NCI-H146 treated with DMSO at 0.1 percent for 48 hours (cell line): Measurements from ENCODE around the gene TXNDC16.
"Not testable (repeated sequence)": the region's sequence is repeated elsewhere in the genome, so short reads cannot be mapped to it uniquely, and the experiment has no call there.

Experiments
- DNase-seq: peaks from one replicate; lab custom pipeline; 2025; ENCODE audit not compliant: unreplicated experiment; lab: John Stamatoyannopoulos, UW

The TXNDC16 gene

GRCh38 chr14:52545584-52546317 lies 6.6 kb downstream of the TXNDC16 start:
- no peak for DNase-seq

- DNase-seq, result no peak
Observed at GRCh38 chr14:52538623-52539022, 13.7 kb downstream of the TXNDC16 start.

GRCh38 chr14:52536269-52536668 lies 16.0 kb downstream of the TXNDC16 start:
- DNase-seq, result no peak

- no peak for DNase-seq
Observed at GRCh38 chr14:52531481-52531880, 20.8 kb downstream of the TXNDC16 start.

GRCh38 chr14:52527052-52527451 lies 25.3 kb downstream of the TXNDC16 start:
- no peak for DNase-seq

- DNase-seq, result no peak
Observed at GRCh38 chr14:52522581-52523345, 29.5 kb downstream of the TXNDC16 start.

- DNase-seq, result no peak
Observed at GRCh38 chr14:52522033-52522432, 30.3 kb downstream of the TXNDC16 start.

GRCh38 chr14:52514046-52514811 lies 38.1 kb downstream of the TXNDC16 start:
- DNase-seq, result no peak

GRCh38 chr14:52513249-52513648 lies 39.1 kb downstream of the TXNDC16 start:
- DNase-seq, result no peak

GRCh38 chr14:52494444-52494843 lies 57.9 kb downstream of the TXNDC16 start:
- no peak for DNase-seq

- DNase-seq, result no peak
Observed at GRCh38 chr14:52485350-52485960, 66.8 kb downstream of the TXNDC16 start.

- no peak for DNase-seq
Observed at GRCh38 chr14:52481864-52482263, 70.4 kb downstream of the TXNDC16 start.

- peak; percentile 12 for DNase-seq
Observed at GRCh38 chr14:52473557-52473956, 78.7 kb downstream of the TXNDC16 start.

GRCh38 chr14:52472728-52473127 lies 79.6 kb downstream of the TXNDC16 start:
- no peak for DNase-seq

- not testable (repeated sequence) for DNase-seq
Observed at GRCh38 chr14:52472251-52472650, 80.1 kb downstream of the TXNDC16 start.

GRCh38 chr14:52467515-52468266 lies 84.6 kb downstream of the TXNDC16 start:
- DNase-seq, result no peak

GRCh38 chr14:52464175-52464574 lies 88.1 kb downstream of the TXNDC16 start:
- no peak for DNase-seq

- DNase-seq, result no peak
Observed at GRCh38 chr14:52463375-52463774, 88.9 kb downstream of the TXNDC16 start.

GRCh38 chr14:52461721-52462120 lies 90.6 kb downstream of the TXNDC16 start:
- no peak for DNase-seq

- no peak for DNase-seq
Observed at GRCh38 chr14:52458721-52459085, 93.6 kb downstream of the TXNDC16 start.

GRCh38 chr14:52457411-52457810 lies 94.9 kb downstream of the TXNDC16 start:
- DNase-seq, result no peak
